ENCODE results near the gene PRR5L.
A peak's percentile ranks its signal among the peaks of the same experiment; 100 is the strongest.

PRR5L gene

DNA sequence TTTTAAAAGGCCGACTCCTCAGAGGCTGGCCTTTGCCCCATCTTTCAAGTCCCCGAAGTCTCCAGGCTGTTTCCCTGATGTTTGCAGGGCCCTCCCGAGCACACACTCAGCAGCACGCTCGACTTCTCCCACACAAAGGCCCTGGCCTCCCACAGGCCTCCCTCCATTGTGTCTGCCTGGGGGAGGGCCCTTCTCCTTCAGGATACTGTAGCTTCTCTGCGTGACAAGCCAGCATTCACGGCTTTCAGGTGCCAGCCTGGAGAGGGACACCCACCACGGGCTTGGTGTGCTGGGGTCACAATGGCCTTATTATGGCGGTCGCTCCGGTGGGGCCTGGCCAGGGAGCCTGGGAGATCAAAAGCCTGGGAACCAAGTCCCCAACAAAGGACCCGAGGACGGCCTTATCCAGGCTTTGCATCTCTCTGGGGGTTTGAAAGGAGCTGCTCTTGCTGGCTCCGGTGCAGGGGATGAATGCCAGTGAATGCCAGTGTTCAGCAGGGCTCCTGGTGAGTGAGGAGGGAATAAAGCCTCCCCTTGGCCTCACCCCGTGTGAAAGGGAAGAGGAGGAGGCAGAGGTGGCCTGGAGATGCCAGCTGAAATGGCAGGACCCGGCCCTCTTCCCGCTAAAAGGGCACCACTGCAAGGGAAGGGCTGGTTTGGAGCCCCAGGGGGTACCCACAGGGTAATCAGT, 159.0 kb downstream of the PRR5L start:
- DNase-seq (ENCODE audit: low read depth in 1 of 2, low spot score in 1 of 2), result no peak
- no peak overlapping the region for H3K27ac ChIP-seq (replicated peaks)
- no peak for TF ChIP-seq GABPA (IDR thresholded peaks at IDR 0.05; ENCODE audit: low read depth)
- no peak for TF ChIP-seq CTCF (IDR thresholded peaks at IDR 0.05; ENCODE audit: insufficient read depth, low read length)
- H3K27me3 ChIP-seq (ENCODE audit: insufficient read depth, poor library complexity, severe bottlenecking), result no peaks in the 10 kb centered on the region
- H3K4me3 ChIP-seq (replicated peaks; ENCODE audit: insufficient read depth, low read length), result no peak overlapping the region

DNA sequence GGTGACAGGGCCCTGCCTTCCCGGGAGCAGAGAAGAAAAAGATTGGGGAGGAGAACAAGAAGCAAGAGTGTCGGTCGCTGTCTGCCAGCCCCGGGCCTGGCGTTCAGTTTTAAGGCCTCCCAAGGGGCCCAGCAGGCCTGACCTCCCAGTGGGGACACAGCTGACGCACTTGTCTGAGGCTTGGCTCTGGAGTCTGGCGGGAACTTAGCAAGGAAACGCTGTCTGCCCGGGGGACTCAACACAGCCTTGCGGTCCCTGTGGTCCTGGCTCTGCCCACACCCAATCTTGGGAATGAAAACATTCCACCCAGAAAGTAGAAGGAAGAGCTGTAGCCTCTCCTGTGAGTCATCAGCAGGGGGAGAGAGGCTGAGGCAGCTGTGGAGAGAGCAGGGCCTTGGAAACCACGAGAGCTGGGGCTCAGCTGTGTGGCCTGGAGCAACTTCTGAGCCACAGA, 159.6 kb downstream of the PRR5L start:
- TF ChIP-seq, protein P1, sequence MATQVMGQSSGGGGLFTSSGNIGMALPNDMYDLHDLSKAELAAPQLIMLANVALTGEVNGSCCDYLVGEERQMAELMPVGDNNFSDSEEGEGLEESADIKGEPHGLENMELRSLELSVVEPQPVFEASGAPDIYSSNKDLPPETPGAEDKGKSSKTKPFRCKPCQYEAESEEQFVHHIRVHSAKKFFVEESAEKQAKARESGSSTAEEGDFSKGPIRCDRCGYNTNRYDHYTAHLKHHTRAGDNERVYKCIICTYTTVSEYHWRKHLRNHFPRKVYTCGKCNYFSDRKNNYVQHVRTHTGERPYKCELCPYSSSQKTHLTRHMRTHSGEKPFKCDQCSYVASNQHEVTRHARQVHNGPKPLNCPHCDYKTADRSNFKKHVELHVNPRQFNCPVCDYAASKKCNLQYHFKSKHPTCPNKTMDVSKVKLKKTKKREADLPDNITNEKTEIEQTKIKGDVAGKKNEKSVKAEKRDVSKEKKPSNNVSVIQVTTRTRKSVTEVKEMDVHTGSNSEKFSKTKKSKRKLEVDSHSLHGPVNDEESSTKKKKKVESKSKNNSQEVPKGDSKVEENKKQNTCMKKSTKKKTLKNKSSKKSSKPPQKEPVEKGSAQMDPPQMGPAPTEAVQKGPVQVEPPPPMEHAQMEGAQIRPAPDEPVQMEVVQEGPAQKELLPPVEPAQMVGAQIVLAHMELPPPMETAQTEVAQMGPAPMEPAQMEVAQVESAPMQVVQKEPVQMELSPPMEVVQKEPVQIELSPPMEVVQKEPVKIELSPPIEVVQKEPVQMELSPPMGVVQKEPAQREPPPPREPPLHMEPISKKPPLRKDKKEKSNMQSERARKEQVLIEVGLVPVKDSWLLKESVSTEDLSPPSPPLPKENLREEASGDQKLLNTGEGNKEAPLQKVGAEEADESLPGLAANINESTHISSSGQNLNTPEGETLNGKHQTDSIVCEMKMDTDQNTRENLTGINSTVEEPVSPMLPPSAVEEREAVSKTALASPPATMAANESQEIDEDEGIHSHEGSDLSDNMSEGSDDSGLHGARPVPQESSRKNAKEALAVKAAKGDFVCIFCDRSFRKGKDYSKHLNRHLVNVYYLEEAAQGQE (IDR thresholded peaks at IDR 0.05; ENCODE audit: insufficient replicate concordance, low read depth), result no peak
- TF ChIP-seq GABPA (IDR thresholded peaks at IDR 0.05; ENCODE audit: low read depth) (no peak), SPI1 (IDR thresholded peaks at IDR 0.05; ENCODE audit: borderline replicate concordance, low read depth) (no peak), POLR2AphosphoS5 (IDR thresholded peaks at IDR 0.05; ENCODE audit: low read depth) (no peak), CTCF (IDR thresholded peaks at IDR 0.05; ENCODE audit: insufficient read depth, low read length) (no peak)
- Histone ChIP-seq H3K4me3 (replicated peaks; ENCODE audit: insufficient read depth, low read length) (no peak overlapping the region), H3K27ac (replicated peaks) (no peak overlapping the region), H3K27me3 (ENCODE audit: insufficient read depth, poor library complexity, severe bottlenecking) (no peaks in the 10 kb centered on the region)
- peak; percentile 45 to 59 for DNase-seq (ENCODE audit: low read depth in 1 of 2, low spot score in 1 of 2)

GRCh38 chr11:36456156-36456555, 160.1 kb downstream of the PRR5L start:
- TF ChIP-seq SPI1 (IDR thresholded peaks at IDR 0.05; ENCODE audit: borderline replicate concordance, low read depth), result no peak
- TF ChIP-seq, protein P1 (IDR thresholded peaks at IDR 0.05; ENCODE audit: insufficient replicate concordance, low read depth), result no peak
- Histone ChIP-seq H3K27ac (replicated peaks) (no peak overlapping the region), H3K4me3 (replicated peaks; ENCODE audit: insufficient read depth, low read length) (no peak overlapping the region), H3K27me3 (ENCODE audit: insufficient read depth, poor library complexity, severe bottlenecking) (no peaks in the 10 kb centered on the region)
- DNase-seq (ENCODE audit: low read depth in 1 of 2, low spot score in 1 of 2), result no peak

DNA sequence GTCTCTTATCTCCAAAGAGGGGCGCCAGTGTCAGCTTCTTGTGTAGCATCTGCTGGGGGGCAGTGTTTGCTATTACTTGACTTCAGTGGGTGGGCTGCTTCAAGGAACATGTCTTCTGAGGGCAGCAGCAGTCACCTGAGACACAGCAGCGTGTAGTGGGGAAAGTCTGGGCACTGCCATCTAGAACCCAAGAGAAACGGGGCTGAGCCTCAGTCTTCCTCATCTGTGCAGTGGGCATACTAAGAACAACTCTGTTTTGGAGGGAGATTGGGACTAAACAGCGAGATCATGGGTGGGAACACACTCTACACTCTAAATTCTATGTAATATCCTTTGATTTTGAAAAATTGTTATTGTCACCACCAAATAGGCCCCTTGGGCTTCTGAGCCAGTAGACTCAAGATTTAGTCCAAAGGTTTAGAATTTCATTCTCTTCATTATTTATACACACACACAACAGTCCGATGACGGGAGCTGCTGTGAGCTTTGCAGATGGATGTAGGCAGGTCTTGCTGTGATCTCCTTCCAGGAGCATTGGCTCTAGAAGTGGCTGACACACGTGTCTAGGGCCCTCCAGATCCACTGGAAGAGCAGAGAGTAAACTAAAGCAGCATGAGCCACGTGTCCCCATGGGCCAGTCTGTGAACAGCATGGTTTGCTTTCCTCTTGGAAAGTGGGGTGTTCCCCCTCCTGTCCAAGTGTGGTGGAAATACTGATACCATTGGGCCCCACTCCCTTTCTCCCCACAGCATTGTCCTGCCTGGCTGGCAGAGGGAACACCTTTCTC, 162.2 kb downstream of the PRR5L start:
- no peak for DNase-seq (ENCODE audit: low read depth in 1 of 2, low spot score in 1 of 2)
- Histone ChIP-seq H3K4me3 (replicated peaks; ENCODE audit: insufficient read depth, low read length) (no peak overlapping the region), H3K27me3 (ENCODE audit: insufficient read depth, poor library complexity, severe bottlenecking) (no peaks in the 10 kb centered on the region), H3K27ac (replicated peaks) (no peak overlapping the region)
- TF ChIP-seq, protein P1 (IDR thresholded peaks at IDR 0.05; ENCODE audit: insufficient replicate concordance, low read depth), result no peak
- TF ChIP-seq CTCF (IDR thresholded peaks at IDR 0.05; ENCODE audit: insufficient read depth, low read length) (no peak), POLR2AphosphoS5 (IDR thresholded peaks at IDR 0.05; ENCODE audit: low read depth) (no peak), SPI1 (IDR thresholded peaks at IDR 0.05; ENCODE audit: borderline replicate concordance, low read depth) (no peak), GABPA (IDR thresholded peaks at IDR 0.05; ENCODE audit: low read depth) (no peak)
